ENCODE data around the gene GANC.

- TF ChIP-seq CTCF (IDR thresholded peaks at IDR 0.05) (no peak), POLR2A (IDR thresholded peaks at IDR 0.05) (no peak)
Observed at GRCh38 chr15:42313463-42313862, 40.5 kb downstream of the GANC start.

Data from body of pancreas (tissue), 4 donors.